Measurements from ENCODE around the gene CLSTN1. TPM values are rescaled to one million over a fixed set of nuclear protein-coding genes. Genes with fewer than 3 reads are reported as not detected.

CLSTN1 gene
- total and polyA plus RNA-seq, 2 of the 13 experiments (the other 11 are each of a cell fraction or from before 2014, with no cell fraction given): 19.7 to 29.8 TPM

DNA sequence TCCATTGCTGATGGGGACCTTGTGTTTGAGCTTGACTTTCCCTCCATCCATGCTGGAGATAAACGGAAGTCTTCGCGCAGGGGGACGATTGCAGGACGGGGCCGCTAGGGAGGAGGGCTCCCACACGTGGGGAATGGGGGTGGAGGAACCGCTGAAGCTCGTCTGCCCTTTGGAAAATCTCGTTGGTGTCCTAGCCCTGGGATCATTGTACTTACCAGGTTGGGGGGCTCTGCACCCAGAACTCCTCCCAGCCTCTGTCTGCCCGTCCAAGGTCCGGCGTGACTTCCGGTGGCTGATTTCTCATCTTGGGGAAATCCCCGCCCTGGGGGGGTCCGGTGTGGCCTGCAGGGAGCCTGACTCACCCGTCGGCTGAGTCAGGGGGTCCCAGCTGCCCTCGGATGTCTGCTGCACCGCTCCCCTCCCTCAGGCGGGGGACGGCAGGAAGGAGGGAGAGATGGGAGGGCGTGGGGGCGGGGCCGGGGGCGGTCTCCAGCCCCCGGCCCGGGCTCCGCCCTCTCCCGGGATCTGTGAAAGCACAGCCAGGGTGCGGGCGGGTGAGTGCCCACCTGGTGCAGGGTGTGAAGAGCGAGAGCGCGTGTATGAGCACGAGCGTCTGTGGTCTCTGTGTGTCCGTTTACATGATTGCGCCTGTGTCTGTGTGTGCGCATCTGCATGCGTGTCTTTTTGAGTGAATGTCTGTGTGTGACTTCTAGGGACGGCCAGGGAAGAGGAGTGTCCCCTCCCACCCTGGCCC lies 136.5 kb downstream of the CLSTN1 start (continued):
- TF ChIP-seq POLR2AphosphoS5 (IDR thresholded peaks at IDR 0.05; ENCODE audit: low read depth, low read length): peak; percentile 43
- no peak for TF ChIP-seq ZC3H4 (CRISPR knock-in tag; IDR thresholded peaks at IDR 0.05; ENCODE audit: borderline replicate concordance)
- TF ChIP-seq, protein P1, sequence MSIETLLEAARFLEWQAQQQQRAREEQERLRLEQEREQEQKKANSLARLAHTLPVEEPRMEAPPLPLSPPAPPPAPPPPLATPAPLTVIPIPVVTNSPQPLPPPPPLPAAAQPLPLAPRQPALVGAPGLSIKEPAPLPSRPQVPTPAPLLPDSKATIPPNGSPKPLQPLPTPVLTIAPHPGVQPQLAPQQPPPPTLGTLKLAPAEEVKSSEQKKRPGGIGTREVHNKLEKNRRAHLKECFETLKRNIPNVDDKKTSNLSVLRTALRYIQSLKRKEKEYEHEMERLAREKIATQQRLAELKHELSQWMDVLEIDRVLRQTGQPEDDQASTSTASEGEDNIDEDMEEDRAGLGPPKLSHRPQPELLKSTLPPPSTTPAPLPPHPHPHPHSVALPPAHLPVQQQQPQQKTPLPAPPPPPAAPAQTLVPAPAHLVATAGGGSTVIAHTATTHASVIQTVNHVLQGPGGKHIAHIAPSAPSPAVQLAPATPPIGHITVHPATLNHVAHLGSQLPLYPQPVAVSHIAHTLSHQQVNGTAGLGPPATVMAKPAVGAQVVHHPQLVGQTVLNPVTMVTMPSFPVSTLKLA (IDR thresholded peaks at IDR 0.05): no peak
- TF ChIP-seq ZIK1 (CRISPR knock-in tag; IDR thresholded peaks at IDR 0.05; ENCODE audit: borderline replicate concordance, low read depth): 0 out of 2 replicates have a peak, but pooled peaks have one; percentile 26
- no peak for TF ChIP-seq ZNF296 (CRISPR knock-in tag; conservative IDR thresholded peaks at IDR 0.05)
- TF ChIP-seq ZNF12 (CRISPR knock-in tag; IDR thresholded peaks at IDR 0.05): no peak
- TF ChIP-seq, protein P2, sequence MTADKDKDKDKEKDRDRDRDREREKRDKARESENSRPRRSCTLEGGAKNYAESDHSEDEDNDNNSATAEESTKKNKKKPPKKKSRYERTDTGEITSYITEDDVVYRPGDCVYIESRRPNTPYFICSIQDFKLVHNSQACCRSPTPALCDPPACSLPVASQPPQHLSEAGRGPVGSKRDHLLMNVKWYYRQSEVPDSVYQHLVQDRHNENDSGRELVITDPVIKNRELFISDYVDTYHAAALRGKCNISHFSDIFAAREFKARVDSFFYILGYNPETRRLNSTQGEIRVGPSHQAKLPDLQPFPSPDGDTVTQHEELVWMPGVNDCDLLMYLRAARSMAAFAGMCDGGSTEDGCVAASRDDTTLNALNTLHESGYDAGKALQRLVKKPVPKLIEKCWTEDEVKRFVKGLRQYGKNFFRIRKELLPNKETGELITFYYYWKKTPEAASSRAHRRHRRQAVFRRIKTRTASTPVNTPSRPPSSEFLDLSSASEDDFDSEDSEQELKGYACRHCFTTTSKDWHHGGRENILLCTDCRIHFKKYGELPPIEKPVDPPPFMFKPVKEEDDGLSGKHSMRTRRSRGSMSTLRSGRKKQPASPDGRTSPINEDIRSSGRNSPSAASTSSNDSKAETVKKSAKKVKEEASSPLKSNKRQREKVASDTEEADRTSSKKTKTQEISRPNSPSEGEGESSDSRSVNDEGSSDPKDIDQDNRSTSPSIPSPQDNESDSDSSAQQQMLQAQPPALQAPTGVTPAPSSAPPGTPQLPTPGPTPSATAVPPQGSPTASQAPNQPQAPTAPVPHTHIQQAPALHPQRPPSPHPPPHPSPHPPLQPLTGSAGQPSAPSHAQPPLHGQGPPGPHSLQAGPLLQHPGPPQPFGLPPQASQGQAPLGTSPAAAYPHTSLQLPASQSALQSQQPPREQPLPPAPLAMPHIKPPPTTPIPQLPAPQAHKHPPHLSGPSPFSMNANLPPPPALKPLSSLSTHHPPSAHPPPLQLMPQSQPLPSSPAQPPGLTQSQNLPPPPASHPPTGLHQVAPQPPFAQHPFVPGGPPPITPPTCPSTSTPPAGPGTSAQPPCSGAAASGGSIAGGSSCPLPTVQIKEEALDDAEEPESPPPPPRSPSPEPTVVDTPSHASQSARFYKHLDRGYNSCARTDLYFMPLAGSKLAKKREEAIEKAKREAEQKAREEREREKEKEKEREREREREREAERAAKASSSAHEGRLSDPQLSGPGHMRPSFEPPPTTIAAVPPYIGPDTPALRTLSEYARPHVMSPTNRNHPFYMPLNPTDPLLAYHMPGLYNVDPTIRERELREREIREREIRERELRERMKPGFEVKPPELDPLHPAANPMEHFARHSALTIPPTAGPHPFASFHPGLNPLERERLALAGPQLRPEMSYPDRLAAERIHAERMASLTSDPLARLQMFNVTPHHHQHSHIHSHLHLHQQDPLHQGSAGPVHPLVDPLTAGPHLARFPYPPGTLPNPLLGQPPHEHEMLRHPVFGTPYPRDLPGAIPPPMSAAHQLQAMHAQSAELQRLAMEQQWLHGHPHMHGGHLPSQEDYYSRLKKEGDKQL (CRISPR knock-in tag; IDR thresholded peaks at IDR 0.05; ENCODE audit: low read depth): no peak
- TF ChIP-seq SRSF1 (optimal IDR thresholded peaks at IDR 0.05; ENCODE audit: low read depth, low read length): peak; percentile 70
- TF ChIP-seq ZNF33B (CRISPR knock-in tag; IDR thresholded peaks at IDR 0.05): no peak
- TF ChIP-seq, protein P3, sequence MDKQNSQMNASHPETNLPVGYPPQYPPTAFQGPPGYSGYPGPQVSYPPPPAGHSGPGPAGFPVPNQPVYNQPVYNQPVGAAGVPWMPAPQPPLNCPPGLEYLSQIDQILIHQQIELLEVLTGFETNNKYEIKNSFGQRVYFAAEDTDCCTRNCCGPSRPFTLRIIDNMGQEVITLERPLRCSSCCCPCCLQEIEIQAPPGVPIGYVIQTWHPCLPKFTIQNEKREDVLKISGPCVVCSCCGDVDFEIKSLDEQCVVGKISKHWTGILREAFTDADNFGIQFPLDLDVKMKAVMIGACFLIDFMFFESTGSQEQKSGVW (CRISPR knock-in tag; IDR thresholded peaks at IDR 0.05; ENCODE audit: borderline replicate concordance): no peak
- no peak for TF ChIP-seq DBP (CRISPR knock-in tag; IDR thresholded peaks at IDR 0.05; ENCODE audit: not compliant biosample characterization)
- no peak for TF ChIP-seq SALL2 (CRISPR knock-in tag; IDR thresholded peaks at IDR 0.05)
- TF ChIP-seq, protein P4, sequence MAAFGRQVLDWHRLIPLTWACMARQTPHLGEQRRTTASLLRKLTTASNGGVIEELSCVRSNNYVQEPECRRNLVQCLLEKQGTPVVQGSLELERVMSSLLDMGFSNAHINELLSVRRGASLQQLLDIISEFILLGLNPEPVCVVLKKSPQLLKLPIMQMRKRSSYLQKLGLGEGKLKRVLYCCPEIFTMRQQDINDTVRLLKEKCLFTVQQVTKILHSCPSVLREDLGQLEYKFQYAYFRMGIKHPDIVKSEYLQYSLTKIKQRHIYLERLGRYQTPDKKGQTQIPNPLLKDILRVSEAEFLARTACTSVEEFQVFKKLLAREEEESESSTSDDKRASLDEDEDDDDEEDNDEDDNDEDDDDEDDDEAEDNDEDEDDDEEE (CRISPR knock-in tag; IDR thresholded peaks at IDR 0.05): 0 out of 2 replicates have a peak, but pooled peaks have one; percentile 31
- no peak for TF ChIP-seq PRDM15 (CRISPR knock-in tag; IDR thresholded peaks at IDR 0.05)
- no peak for TF ChIP-seq TOPORS (CRISPR knock-in tag; IDR thresholded peaks at IDR 0.05)

Data from HepG2 (cell line).